KMS-11 (cell line): ENCODE results near the gene INCENP.

Experiments
- H2AFZ ChIP-seq: fragments of 200-600 bp; sonication (generic); 2 replicates; pipeline ENCODE4 v1.6.1; 2016; ENCODE audit warnings: antibody characterized with exemption, mixed run types, low read depth
- H3K27ac ChIP-seq: fragments of 200-600 bp; sonication (generic); 2 replicates; pipeline ENCODE4 v1.6.1; 2016; ENCODE audit warnings: mild to moderate bottlenecking, mixed run types
- H3K27me3 ChIP-seq: fragments of 200-600 bp; sonication (generic); 2 replicates; pipeline ENCODE4 v1.6.1; 2017; ENCODE audit warnings: mild to moderate bottlenecking, low read depth, mixed run types, moderate library complexity; ENCODE audit not compliant: insufficient read depth
- H3K36me3 ChIP-seq: fragments of 200-600 bp; sonication (generic); 2 replicates; pipeline ENCODE4 v1.6.1; 2017; ENCODE audit warnings: mild to moderate bottlenecking, mixed run types; ENCODE audit not compliant: insufficient read depth
- H3K4me1 ChIP-seq: fragments of 200-600 bp; sonication (generic); 2 replicates; pipeline ENCODE4 v1.6.1; 2016; ENCODE audit warnings: mild to moderate bottlenecking, low read depth, mixed run types; ENCODE audit not compliant: poor library complexity, severe bottlenecking
- H3K4me2 ChIP-seq: fragments of 200-600 bp; sonication (generic); 2 replicates; pipeline ENCODE4 v1.7.0; 2016; ENCODE audit warnings: mild to moderate bottlenecking, mixed run types
- H3K4me3 ChIP-seq: fragments of 200-600 bp; sonication (generic); IDR thresholded peaks from 2 replicates; pipeline ENCODE4 v1.6.1; 2017; ENCODE audit warnings: low read depth, low read length, mixed read lengths; ENCODE audit not compliant: insufficient read depth
- H3K79me2 ChIP-seq: fragments of 200-600 bp; sonication (generic); 2 replicates; pipeline ENCODE4 v1.6.1; 2016; ENCODE audit warnings: low read depth, mixed run types; ENCODE audit not compliant: insufficient read depth
- H3K9ac ChIP-seq: fragments of 200-600 bp; sonication (generic); 2 replicates; pipeline ENCODE4 v1.6.1; 2016; ENCODE audit warnings: mild to moderate bottlenecking, mixed run types
- H4K20me1 ChIP-seq: fragments of 200-600 bp; sonication (generic); 2 replicates; pipeline ENCODE4 v1.6.1; 2016; ENCODE audit warnings: mild to moderate bottlenecking, mixed run types; ENCODE audit not compliant: insufficient read depth
- CTCF ChIP-seq: fragments of 200-600 bp; sonication (generic); conservative IDR thresholded peaks from 2 replicates; pipeline ENCODE4 v1.6.1; 2017; ENCODE audit warnings: low read depth, mild to moderate bottlenecking, antibody characterized with exemption, low read length, moderate library complexity, mixed read lengths

Gene INCENP

GRCh38 chr11:62140304-62141110 is 16.7 kb downstream of the INCENP start:
- H2AFZ ChIP-seq: no peak overlapping the region
- peaks cover 5% of the 10 kb centered on the region; the same call in 1 of the 2 replicates for H3K36me3 ChIP-seq
- no peak overlapping the region for H3K9ac ChIP-seq
- H3K4me3 ChIP-seq: no peak overlapping the region
- no peak for TF ChIP-seq CTCF
- no peaks in the 10 kb centered on the region for H4K20me1 ChIP-seq
- H3K27me3 ChIP-seq: no peaks in the 10 kb centered on the region
- H3K4me2 ChIP-seq: no peak overlapping the region
- H3K27ac ChIP-seq: no peak overlapping the region
- peaks cover 8% of the 10 kb centered on the region; the same call in 1 of the 2 replicates for H3K79me2 ChIP-seq
- H3K4me1 ChIP-seq: no peaks in the 10 kb centered on the region

GRCh38 chr11:62141111-62142042 is 17.6 kb downstream of the INCENP start:
- no peaks in the 10 kb centered on the region for H3K4me1 ChIP-seq
- H3K27ac ChIP-seq: no peak overlapping the region
- no peaks in the 10 kb centered on the region for H3K27me3 ChIP-seq
- H3K4me3 ChIP-seq: no peak overlapping the region
- no peak overlapping the region for H2AFZ ChIP-seq
- no peak for TF ChIP-seq CTCF
- H3K79me2 ChIP-seq: no peaks in the 10 kb centered on the region; the same call in 1 of the 2 replicates
- peaks cover 5% of the 10 kb centered on the region; the same call in 1 of the 2 replicates for H3K36me3 ChIP-seq
- H3K9ac ChIP-seq: no peak overlapping the region
- no peaks in the 10 kb centered on the region for H4K20me1 ChIP-seq
- H3K4me2 ChIP-seq: no peak overlapping the region

GRCh38 chr11:62142043-62142375 is 18.2 kb downstream of the INCENP start:
- peaks cover 5% of the 10 kb centered on the region; the same call in 1 of the 2 replicates for H3K36me3 ChIP-seq
- no peak overlapping the region for H3K9ac ChIP-seq
- no peaks in the 10 kb centered on the region for H3K79me2 ChIP-seq
- H3K27me3 ChIP-seq: no peaks in the 10 kb centered on the region
- H2AFZ ChIP-seq: no peak overlapping the region
- no peak overlapping the region for H3K27ac ChIP-seq
- H3K4me2 ChIP-seq: no peak overlapping the region
- no peaks in the 10 kb centered on the region for H4K20me1 ChIP-seq
- TF ChIP-seq CTCF: no peak
- no peaks in the 10 kb centered on the region for H3K4me1 ChIP-seq
- no peak overlapping the region for H3K4me3 ChIP-seq

GRCh38 chr11:62142921-62143320 is 19.1 kb downstream of the INCENP start:
- H3K79me2 ChIP-seq: no peaks in the 10 kb centered on the region
- H3K4me2 ChIP-seq: no peak overlapping the region
- H3K36me3 ChIP-seq: peaks cover 5% of the 10 kb centered on the region; the same call in 1 of the 2 replicates
- H3K27me3 ChIP-seq: no peaks in the 10 kb centered on the region
- no peaks in the 10 kb centered on the region for H4K20me1 ChIP-seq
- no peak for TF ChIP-seq CTCF
- H2AFZ ChIP-seq: no peak overlapping the region
- H3K4me3 ChIP-seq: no peak overlapping the region
- no peak overlapping the region for H3K27ac ChIP-seq
- H3K4me1 ChIP-seq: no peaks in the 10 kb centered on the region
- no peak overlapping the region for H3K9ac ChIP-seq
